ENCODE measurements around the gene ZHX3.

- no peak for TF ChIP-seq CTCF (IDR thresholded peaks at IDR 0.05)
- no peak for TF ChIP-seq POLR2A (IDR thresholded peaks at IDR 0.05)
Observed at GRCh38 chr20:41255655-41256054, 61.9 kb downstream of the ZHX3 start.
